H1 (cell line): ENCODE results near the gene TBCE.

Experiments
- CHD1 ChIP-seq: IDR thresholded peaks from 2 replicates; pipeline ENCODE4 v1.6.1; 2012; ENCODE audit warnings: low read depth, low read length, improper control_type of control experiment
- CREB1 ChIP-seq: IDR thresholded peaks from 2 replicates; pipeline ENCODE4 v1.6.1; 2012; ENCODE audit warnings: inconsistent platforms
- EP300 ChIP-seq, 2 experiments: IDR thresholded peaks; 1 replicate in 1 of 2; 2 replicates in 1 of 2; pipeline ENCODE4 v1.6.1; 2011 to 2012; ENCODE audit warnings: low read depth in 2 of 2, low read length in 2 of 2, mild to moderate bottlenecking in 2 of 2, borderline replicate concordance in 1 of 2, inconsistent platforms in 1 of 2, moderate library complexity in 1 of 2
- EZH2 ChIP-seq: fragments of 200-600 bp; sonication (generic); IDR thresholded peaks from 2 replicates; pipeline ENCODE4 v1.7.1; 2012; ENCODE audit warnings: low read depth, mild to moderate bottlenecking, moderate library complexity, low read length, inconsistent platforms; ENCODE audit not compliant: severe bottlenecking
- POLR2A ChIP-seq, 2 experiments: IDR thresholded peaks; 1 replicate in 1 of 2; 2 replicates in 1 of 2; pipeline ENCODE4 v1.6.1; 2011; ENCODE audit warnings: low read depth in 2 of 2, low read length in 2 of 2, mild to moderate bottlenecking in 2 of 2; ENCODE audit errors: control extremely low read depth in 1 of 2
- POLR2AphosphoS5 ChIP-seq: IDR thresholded peaks from 2 replicates; pipeline ENCODE4 v1.6.1; 2011; ENCODE audit warnings: low read depth, low read length
- RAD21 ChIP-seq, 2 experiments: IDR thresholded peaks in 1 of 2; conservative IDR thresholded peaks in 1 of 2; 2 replicates each; pipeline ENCODE4 v1.6.1; 2011; ENCODE audit warnings: low read depth in 2 of 2, low read length in 2 of 2, improper control_type of control experiment in 1 of 2, inconsistent platforms in 1 of 2, mild to moderate bottlenecking in 1 of 2, moderate library complexity in 1 of 2
- SP1 ChIP-seq: IDR thresholded peaks from 2 replicates; pipeline ENCODE4 v1.6.1; 2011; ENCODE audit warnings: low read depth, low read length
- SP2 ChIP-seq: IDR thresholded peaks from 2 replicates; pipeline ENCODE4 v1.6.1; 2012; ENCODE audit warnings: mild to moderate bottlenecking, low read length, inconsistent platforms
- YY1 ChIP-seq: IDR thresholded peaks from 2 replicates; pipeline ENCODE4 v1.6.1; 2011; ENCODE audit warnings: low read depth, mild to moderate bottlenecking, low read length
- TF ChIP-seq, protein P1 (sequence below), 3 experiments: IDR thresholded peaks; 1 replicate in 2 of 3; 2 replicates in 1 of 3; pipeline versions ENCODE4 v1.5.1 to v1.6.1; 2011; ENCODE audit warnings: low read length in 3 of 3, mild to moderate bottlenecking in 3 of 3, inconsistent platforms in 2 of 3, low read depth in 1 of 3, moderate library complexity in 1 of 3; ENCODE audit not compliant: insufficient read depth in 1 of 3; ENCODE audit errors: control extremely low read depth in 1 of 3

DNA sequence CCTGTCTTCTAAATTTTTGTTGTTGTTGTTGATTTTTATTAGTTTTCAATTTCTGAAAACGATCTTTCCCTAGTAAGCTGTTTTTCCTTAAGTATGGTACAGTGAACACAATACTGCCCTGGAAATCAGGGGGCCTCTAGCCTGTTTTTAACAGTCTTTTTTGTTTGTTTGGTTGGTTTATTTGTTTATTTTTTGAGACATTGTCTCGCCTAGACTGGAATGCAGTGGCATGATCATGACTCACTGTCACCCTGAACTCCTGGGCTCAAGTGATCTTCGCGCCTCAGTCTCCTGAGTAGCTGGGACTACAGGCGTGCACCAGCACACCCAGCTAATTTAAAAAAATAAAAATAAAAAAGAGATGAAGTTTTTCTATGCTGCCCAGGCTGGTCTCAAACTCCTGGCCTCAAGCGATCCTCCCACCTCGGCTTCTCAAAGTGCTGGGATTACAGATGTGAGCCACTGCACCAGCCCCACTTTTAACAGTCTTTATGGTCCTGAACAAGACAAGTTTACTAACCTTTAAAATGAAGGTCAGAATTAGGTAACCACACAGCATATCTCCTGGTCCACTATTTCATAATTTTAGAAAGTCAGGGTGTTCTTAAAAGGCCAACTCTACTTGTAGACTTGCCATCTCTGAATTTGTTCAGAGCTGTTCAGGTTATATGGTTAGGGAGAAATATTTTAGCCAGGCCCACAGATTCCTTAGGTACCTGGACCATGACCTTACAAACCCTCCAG is 35.4 kb downstream of the TBCE start:
- TF ChIP-seq RAD21 (IDR thresholded peaks at IDR 0.05 in 1 of 2, conservative IDR thresholded peaks at IDR 0.05 in 1 of 2; ENCODE audit: low read depth in 2 of 2, low read length in 2 of 2) (no peak), YY1 (no peak), CREB1 (no peak), POLR2A (IDR thresholded peaks at IDR 0.05; ENCODE audit: control extremely low read depth in 1 of 2, low read depth in 2 of 2, low read length in 2 of 2) (no peak), SP2 (no peak), CHD1 (no peak), POLR2AphosphoS5 (no peak), EZH2 (no peak), EP300 (IDR thresholded peaks at IDR 0.05; ENCODE audit: borderline replicate concordance in 1 of 2, low read depth in 2 of 2, low read length in 2 of 2) (no peak), SP1 (no peak)
- TF ChIP-seq, protein P1, sequence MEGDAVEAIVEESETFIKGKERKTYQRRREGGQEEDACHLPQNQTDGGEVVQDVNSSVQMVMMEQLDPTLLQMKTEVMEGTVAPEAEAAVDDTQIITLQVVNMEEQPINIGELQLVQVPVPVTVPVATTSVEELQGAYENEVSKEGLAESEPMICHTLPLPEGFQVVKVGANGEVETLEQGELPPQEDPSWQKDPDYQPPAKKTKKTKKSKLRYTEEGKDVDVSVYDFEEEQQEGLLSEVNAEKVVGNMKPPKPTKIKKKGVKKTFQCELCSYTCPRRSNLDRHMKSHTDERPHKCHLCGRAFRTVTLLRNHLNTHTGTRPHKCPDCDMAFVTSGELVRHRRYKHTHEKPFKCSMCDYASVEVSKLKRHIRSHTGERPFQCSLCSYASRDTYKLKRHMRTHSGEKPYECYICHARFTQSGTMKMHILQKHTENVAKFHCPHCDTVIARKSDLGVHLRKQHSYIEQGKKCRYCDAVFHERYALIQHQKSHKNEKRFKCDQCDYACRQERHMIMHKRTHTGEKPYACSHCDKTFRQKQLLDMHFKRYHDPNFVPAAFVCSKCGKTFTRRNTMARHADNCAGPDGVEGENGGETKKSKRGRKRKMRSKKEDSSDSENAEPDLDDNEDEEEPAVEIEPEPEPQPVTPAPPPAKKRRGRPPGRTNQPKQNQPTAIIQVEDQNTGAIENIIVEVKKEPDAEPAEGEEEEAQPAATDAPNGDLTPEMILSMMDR (IDR thresholded peaks at IDR 0.05; ENCODE audit: control extremely low read depth in 1 of 3, insufficient read depth in 1 of 3, low read depth in 1 of 3, low read length in 3 of 3) = no peak
